PC-3 (cell line): Measurements from ENCODE around the gene KIF6.

ENCODE experiments used
- EZH2 ChIP-seq: fragments of 300-600 bp; sonication (generic); IDR thresholded peaks from one replicate; pipeline ENCODE4 v1.6.1; 2017; ENCODE audit warnings: antibody characterized with exemption, mild to moderate bottlenecking, low read length; ENCODE audit not compliant: unreplicated experiment
- EZH2phosphoT487 ChIP-seq: fragments of 300-600 bp; sonication (generic); IDR thresholded peaks from 2 replicates; pipeline ENCODE4 v1.6.1; 2018; ENCODE audit warnings: mild to moderate bottlenecking, antibody characterized with exemption, low read length, borderline replicate concordance
- TF ChIP-seq, protein P1 (sequence below): fragments of 300-600 bp; sonication (generic); conservative IDR thresholded peaks from 2 replicates; pipeline ENCODE4 v1.5.1; 2017; ENCODE audit warnings: antibody characterized with exemption, low read depth, mild to moderate bottlenecking, low read length

DNA sequence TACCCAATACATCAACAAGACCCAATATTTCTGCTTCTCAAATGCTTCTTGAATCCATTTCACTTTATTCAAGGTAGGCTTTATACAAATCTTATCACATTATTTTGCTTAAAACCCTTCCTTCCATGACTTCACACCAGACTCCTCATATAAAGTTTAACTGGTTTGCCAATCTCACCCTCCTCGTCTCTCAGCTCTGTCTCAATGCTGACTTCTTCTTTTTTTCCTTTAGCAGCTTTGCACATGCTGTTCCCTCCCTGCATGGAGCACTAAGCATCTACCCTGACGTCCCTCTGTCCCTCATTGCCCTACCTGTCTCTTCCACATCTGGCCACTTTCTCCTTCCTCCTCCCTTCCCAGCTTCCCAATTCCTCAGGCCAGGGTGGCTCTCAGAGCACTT, 442.4 kb downstream of the KIF6 start:
- TF ChIP-seq, protein P1, sequence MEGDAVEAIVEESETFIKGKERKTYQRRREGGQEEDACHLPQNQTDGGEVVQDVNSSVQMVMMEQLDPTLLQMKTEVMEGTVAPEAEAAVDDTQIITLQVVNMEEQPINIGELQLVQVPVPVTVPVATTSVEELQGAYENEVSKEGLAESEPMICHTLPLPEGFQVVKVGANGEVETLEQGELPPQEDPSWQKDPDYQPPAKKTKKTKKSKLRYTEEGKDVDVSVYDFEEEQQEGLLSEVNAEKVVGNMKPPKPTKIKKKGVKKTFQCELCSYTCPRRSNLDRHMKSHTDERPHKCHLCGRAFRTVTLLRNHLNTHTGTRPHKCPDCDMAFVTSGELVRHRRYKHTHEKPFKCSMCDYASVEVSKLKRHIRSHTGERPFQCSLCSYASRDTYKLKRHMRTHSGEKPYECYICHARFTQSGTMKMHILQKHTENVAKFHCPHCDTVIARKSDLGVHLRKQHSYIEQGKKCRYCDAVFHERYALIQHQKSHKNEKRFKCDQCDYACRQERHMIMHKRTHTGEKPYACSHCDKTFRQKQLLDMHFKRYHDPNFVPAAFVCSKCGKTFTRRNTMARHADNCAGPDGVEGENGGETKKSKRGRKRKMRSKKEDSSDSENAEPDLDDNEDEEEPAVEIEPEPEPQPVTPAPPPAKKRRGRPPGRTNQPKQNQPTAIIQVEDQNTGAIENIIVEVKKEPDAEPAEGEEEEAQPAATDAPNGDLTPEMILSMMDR: no peak
- TF ChIP-seq EZH2phosphoT487: no peak
- TF ChIP-seq EZH2: no peak
